ENCODE measurements around the gene ZNF57. TPM values are rescaled to one million over a fixed set of nuclear protein-coding genes. Genes with fewer than 3 reads are reported as not detected.

The ZNF57 gene
- total and polyA plus RNA-seq, 9 of the 15 experiments (the other 6 are each of a cell fraction or from before 2014, with no cell fraction given): 3.9 to 13.5 (median 7.8) TPM

DNA sequence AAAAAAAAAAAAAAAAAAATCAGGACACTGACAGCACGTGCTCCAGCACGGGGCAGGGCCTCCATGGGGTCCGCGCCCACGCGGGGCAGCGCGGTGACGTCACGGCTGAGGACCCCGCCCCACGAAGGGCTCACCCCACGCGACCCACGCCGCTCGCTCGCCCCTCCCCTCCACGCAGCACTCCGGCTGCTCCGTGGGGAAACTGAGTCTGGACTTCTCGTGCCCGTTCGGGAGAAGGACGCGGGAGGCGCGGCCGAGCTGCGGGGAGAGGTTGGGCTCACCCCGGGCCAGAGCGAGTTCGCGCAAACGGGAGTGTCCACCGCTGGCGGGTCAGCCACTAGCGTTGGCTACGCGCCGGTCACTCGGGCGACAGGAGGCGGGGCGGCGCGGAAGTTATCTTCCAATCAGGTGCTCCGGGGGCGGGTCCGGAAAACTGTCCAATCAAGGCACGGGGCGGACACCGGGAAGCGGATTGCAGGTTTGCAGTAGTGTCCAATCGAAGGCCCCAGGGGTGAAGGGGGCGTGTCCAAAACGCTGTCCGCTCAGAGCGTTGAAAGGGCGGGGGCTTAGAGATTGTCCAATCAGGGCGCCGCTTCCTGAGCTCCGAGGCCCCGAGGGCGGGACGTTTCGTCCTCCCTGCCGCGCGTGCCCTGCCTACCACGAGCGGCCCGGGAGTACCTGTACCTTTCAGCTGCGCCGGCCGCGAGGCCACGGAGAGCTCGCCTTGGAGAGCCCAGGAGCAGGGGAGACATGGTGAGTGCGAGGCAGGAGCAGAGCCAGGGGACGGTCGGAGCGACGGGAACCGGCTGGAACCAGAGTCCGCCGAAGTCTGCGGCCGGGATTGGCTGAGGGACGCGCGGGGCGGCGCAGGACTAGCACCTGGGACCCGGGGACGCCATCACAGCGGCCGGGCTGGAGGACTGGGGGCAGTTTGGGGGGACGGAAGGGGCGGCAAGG is at the start of gene ZNF57 (continued):
- TF ChIP-seq, protein P1, sequence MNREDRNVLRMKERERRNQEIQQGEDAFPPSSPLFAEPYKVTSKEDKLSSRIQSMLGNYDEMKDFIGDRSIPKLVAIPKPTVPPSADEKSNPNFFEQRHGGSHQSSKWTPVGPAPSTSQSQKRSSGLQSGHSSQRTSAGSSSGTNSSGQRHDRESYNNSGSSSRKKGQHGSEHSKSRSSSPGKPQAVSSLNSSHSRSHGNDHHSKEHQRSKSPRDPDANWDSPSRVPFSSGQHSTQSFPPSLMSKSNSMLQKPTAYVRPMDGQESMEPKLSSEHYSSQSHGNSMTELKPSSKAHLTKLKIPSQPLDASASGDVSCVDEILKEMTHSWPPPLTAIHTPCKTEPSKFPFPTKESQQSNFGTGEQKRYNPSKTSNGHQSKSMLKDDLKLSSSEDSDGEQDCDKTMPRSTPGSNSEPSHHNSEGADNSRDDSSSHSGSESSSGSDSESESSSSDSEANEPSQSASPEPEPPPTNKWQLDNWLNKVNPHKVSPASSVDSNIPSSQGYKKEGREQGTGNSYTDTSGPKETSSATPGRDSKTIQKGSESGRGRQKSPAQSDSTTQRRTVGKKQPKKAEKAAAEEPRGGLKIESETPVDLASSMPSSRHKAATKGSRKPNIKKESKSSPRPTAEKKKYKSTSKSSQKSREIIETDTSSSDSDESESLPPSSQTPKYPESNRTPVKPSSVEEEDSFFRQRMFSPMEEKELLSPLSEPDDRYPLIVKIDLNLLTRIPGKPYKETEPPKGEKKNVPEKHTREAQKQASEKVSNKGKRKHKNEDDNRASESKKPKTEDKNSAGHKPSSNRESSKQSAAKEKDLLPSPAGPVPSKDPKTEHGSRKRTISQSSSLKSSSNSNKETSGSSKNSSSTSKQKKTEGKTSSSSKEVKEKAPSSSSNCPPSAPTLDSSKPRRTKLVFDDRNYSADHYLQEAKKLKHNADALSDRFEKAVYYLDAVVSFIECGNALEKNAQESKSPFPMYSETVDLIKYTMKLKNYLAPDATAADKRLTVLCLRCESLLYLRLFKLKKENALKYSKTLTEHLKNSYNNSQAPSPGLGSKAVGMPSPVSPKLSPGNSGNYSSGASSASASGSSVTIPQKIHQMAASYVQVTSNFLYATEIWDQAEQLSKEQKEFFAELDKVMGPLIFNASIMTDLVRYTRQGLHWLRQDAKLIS (CRISPR knock-in tag; IDR thresholded peaks at IDR 0.05): no peak
- TF ChIP-seq, protein P2, sequence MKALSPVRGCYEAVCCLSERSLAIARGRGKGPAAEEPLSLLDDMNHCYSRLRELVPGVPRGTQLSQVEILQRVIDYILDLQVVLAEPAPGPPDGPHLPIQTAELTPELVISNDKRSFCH (CRISPR knock-in tag; IDR thresholded peaks at IDR 0.05): no peak
- TF ChIP-seq, protein P2 (tag; IDR thresholded peaks at IDR 0.05): no peak
- TF ChIP-seq SMAD2 (IDR thresholded peaks at IDR 0.05; ENCODE audit: low read depth, low read length) (no peak), RBM25 (IDR thresholded peaks at IDR 0.05; ENCODE audit: low read depth, low read length, severe bottlenecking) (peak; percentile 14), HNRNPH1 (optimal IDR thresholded peaks at IDR 0.05; ENCODE audit: low read depth, low read length) (no peak), FOXM1 (IDR thresholded peaks at IDR 0.05; ENCODE audit: low read depth) (no peak), FOXM1 (CRISPR knock-in tag; IDR thresholded peaks at IDR 0.05; ENCODE audit: low read depth) (no peak), ZNF551 (CRISPR knock-in tag; IDR thresholded peaks at IDR 0.05) (no peak), RCOR1 (IDR thresholded peaks at IDR 0.05; ENCODE audit: borderline replicate concordance in 1 of 2, low read depth in 2 of 2, low read length in 2 of 2) (no peak), HDAC3 (IDR thresholded peaks at IDR 0.05; ENCODE audit: borderline replicate concordance, partially characterized antibody) (no peak), KDM2B (CRISPR knock-in tag; IDR thresholded peaks at IDR 0.05) (0 out of 2 replicates have a peak, but pooled peaks have one; percentile 64), PTTG1 (tag; IDR thresholded peaks at IDR 0.05; ENCODE audit: low read depth) (no peak), ZNF79 (CRISPR knock-in tag; IDR thresholded peaks at IDR 0.05; ENCODE audit: low read depth) (no peak), HIVEP1 (CRISPR knock-in tag; IDR thresholded peaks at IDR 0.05) (no peak)
- TF ChIP-seq, protein P3, sequence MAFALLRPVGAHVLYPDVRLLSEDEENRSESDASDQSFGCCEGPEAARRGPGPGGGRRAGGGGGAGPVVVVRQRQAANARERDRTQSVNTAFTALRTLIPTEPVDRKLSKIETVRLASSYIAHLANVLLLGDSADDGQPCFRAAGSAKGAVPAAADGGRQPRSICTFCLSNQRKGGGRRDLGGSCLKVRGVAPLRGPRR (CRISPR knock-in tag; IDR thresholded peaks at IDR 0.05): no peak
- TF ChIP-seq, protein P4, sequence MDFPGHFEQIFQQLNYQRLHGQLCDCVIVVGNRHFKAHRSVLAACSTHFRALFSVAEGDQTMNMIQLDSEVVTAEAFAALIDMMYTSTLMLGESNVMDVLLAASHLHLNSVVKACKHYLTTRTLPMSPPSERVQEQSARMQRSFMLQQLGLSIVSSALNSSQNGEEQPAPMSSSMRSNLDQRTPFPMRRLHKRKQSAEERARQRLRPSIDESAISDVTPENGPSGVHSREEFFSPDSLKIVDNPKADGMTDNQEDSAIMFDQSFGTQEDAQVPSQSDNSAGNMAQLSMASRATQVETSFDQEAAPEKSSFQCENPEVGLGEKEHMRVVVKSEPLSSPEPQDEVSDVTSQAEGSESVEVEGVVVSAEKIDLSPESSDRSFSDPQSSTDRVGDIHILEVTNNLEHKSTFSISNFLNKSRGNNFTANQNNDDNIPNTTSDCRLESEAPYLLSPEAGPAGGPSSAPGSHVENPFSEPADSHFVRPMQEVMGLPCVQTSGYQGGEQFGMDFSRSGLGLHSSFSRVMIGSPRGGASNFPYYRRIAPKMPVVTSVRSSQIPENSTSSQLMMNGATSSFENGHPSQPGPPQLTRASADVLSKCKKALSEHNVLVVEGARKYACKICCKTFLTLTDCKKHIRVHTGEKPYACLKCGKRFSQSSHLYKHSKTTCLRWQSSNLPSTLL (IDR thresholded peaks at IDR 0.05): peak; percentile 96
- TF ChIP-seq, protein P5, sequence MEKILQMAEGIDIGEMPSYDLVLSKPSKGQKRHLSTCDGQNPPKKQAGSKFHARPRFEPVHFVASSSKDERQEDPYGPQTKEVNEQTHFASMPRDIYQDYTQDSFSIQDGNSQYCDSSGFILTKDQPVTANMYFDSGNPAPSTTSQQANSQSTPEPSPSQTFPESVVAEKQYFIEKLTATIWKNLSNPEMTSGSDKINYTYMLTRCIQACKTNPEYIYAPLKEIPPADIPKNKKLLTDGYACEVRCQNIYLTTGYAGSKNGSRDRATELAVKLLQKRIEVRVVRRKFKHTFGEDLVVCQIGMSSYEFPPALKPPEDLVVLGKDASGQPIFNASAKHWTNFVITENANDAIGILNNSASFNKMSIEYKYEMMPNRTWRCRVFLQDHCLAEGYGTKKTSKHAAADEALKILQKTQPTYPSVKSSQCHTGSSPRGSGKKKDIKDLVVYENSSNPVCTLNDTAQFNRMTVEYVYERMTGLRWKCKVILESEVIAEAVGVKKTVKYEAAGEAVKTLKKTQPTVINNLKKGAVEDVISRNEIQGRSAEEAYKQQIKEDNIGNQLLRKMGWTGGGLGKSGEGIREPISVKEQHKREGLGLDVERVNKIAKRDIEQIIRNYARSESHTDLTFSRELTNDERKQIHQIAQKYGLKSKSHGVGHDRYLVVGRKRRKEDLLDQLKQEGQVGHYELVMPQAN (IDR thresholded peaks at IDR 0.05; ENCODE audit: borderline replicate concordance): peak; percentile 70; the same call in 1 of the 2 replicates

Measured in K562 (cell line).